Sigmoid colon (tissue), 4 donors: Measurements from ENCODE around the gene NT5E.

Experiments
- EP300 ChIP-seq, 4 donors: sonication (generic); formaldehyde crosslinking; IDR thresholded peaks; one replicate each; pipeline ENCODE4 v1.6.1; 2017; ENCODE audit warnings: antibody characterized with exemption in 4 of 4
- POLR2A ChIP-seq, 2 donors: fragments of 450-650 bp; IDR thresholded peaks; one replicate each; pipeline ENCODE4 v1.6.1; 2016; ENCODE audit warnings: antibody characterized with exemption in 2 of 2, mild to moderate bottlenecking in 2 of 2, moderate library complexity in 2 of 2
- POLR2AphosphoS5 ChIP-seq, 4 donors: sonication (generic); formaldehyde crosslinking; IDR thresholded peaks; one replicate each; pipeline ENCODE4 v1.6.1; 2017; ENCODE audit warnings: antibody characterized with exemption in 4 of 4
- TF ChIP-seq, protein P1 (sequence below), 4 experiments: fragments of 450-650 bp in 3 of 4; fragments of 200-600 bp in 1 of 4; IDR thresholded peaks; one replicate each; pipeline ENCODE4 v1.5.1; 2016 to 2019; ENCODE audit warnings: antibody characterized with exemption in 4 of 4, mild to moderate bottlenecking in 3 of 4, moderate library complexity in 2 of 4

DNA sequence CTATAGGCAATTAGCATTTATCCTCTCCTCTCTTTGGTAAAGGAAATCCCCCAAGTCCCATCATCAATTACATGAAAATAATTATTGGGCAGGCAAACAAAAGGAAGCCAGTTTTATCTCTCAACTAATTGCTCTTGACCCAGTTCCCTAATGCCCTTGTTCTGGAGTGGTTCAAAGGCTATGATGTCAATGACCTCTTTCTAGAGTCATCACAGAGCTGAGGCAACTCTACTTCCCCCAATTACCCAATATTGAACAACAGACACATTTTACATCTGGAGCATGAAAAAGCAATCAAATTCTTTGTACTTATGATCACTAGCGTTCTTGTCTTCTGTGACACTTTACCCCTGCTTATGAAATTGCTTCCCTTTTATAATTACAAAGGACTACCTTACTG is 43.5 kb downstream of the NT5E start:
- TF ChIP-seq POLR2AphosphoS5 (IDR thresholded peaks at IDR 0.05) (no peak), POLR2A (IDR thresholded peaks at IDR 0.05) (no peak), EP300 (IDR thresholded peaks at IDR 0.05) (no peak)
- TF ChIP-seq, protein P1, sequence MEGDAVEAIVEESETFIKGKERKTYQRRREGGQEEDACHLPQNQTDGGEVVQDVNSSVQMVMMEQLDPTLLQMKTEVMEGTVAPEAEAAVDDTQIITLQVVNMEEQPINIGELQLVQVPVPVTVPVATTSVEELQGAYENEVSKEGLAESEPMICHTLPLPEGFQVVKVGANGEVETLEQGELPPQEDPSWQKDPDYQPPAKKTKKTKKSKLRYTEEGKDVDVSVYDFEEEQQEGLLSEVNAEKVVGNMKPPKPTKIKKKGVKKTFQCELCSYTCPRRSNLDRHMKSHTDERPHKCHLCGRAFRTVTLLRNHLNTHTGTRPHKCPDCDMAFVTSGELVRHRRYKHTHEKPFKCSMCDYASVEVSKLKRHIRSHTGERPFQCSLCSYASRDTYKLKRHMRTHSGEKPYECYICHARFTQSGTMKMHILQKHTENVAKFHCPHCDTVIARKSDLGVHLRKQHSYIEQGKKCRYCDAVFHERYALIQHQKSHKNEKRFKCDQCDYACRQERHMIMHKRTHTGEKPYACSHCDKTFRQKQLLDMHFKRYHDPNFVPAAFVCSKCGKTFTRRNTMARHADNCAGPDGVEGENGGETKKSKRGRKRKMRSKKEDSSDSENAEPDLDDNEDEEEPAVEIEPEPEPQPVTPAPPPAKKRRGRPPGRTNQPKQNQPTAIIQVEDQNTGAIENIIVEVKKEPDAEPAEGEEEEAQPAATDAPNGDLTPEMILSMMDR (IDR thresholded peaks at IDR 0.05), result no peak
